Stimulated activated naive CD4-positive, alpha-beta T cell treated with Interleukin-2 at 50 U/mL for 16 hours (primary cell): ENCODE data around the gene DOCK6.
A peak's percentile ranks its signal among the peaks of the same experiment; 100 is the strongest.

Experiments
- DNase-seq: peaks from one replicate; lab custom pipeline; 2025; lab: John Stamatoyannopoulos, UW

DOCK6 gene

DNA sequence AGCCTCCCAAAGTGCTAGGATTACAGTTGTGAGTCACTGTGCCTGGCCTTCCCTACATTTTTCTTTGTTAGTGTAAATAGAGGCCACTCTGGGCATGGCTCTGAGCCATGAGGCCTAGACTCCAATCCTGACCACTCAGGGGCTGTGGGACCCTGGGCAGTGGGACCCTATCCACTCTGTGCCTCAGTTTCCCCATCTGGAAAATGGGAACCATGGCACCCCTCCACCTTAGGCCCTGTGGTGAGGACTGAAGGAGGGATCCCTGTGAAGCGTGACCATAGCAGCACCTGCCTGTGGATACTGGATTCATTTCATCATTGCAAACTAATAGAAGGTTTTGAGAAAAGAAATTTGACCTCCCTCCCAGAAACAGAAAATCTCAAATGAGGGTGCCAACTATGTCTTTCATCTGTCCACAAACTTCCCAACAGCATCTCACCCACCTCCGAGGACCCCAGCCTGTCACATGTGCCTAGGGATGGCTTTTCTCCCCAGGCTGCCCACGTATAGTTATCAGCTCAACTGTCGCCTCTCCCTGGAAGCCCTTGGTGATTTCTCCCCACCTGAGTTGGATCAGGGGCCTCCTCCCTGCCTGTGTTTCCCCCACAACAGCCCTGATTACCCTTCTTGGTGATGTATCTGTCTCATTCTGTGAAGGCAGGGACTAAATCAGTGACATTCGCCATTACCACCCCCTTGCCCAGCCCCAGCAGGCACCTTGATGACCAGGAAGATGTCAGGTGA lies 17.3 kb downstream of the DOCK6 start:
- no peak for DNase-seq

DNA sequence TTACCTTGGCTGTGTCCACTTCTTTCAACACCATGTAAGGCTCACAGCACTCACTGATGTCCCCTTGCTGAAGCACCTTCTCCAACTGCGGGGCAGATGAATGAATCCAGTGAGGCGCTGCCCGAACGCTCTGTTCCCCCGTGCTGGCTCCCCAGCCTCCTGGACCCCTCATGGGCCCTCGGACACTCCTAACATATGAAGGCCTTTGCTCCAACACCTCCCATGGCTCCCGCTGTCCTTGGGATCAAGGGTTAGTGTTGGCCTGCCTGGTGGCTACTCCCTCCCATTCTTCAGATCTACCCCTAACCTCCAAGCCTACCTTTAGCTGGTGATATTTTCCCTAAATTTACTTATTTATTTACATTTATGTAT lies 18.5 kb downstream of the DOCK6 start:
- DNase-seq = no peak

DNA sequence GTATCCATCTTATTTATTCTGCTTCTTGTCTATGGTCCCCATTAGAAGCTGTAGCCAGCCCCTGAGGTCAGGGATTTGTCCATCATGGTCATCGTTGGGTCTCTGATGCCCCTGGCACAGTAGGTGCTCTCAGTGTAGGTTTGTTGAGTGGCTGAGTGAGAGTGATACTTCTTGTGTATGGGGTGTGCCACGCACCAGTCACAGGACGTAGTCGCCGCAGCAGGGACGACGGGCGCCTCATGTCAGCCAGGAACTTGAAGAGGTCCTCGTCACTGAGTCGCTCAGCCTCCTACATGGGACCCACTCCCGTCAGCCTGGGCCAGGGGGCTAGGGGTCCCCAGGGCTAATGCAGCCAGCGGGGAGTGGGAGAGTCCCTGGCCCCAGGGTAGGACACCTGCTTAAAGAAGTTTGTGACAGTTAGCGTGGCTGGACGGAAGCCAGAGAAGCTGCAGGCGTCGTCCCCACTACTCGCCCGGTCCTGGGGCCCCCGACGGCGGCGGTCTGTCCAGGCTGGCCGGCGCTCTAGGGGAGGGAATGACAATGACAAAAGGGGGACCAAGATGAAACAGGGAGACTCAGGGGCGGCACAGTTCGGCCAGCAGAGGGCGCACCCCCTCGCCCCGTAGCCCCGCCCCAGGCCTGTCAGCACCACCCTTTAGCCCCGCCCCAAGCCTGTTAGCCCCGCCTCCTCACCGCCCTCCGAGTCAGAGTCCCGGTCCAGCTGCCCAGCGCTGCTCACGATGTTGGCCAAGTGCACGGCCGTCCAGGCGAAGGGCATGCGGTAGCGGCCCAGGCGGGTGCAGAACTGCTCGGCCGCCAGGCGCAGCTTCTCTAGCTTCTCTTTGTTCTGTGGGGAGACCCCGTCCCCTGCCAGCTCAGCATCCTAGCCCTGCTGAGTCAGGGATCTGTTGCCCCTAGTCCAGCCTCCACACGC lies 19.2 kb downstream of the DOCK6 start:
- DNase-seq = peak; percentile 76

DNA sequence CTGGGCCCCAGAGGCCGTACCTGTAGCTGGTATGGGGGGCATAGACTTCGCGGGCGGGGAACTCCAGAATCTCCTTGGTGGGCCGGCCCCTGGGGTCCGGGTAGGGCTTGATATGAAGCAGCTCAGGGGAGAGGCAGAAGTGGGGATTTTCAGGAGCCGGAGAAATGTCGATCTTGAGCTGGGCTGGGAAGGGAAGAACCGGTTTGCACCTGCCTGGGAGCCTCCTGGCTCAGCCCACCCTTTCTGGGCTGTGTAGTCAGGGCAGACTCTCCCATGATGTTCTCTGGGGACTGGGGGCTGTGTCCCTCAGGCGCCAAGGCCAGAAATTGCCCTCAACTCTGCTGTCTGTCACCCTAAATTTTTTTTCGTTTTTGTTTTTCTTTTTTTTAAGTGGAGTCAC lies 20.3 kb downstream of the DOCK6 start:
- no peak for DNase-seq

DNA sequence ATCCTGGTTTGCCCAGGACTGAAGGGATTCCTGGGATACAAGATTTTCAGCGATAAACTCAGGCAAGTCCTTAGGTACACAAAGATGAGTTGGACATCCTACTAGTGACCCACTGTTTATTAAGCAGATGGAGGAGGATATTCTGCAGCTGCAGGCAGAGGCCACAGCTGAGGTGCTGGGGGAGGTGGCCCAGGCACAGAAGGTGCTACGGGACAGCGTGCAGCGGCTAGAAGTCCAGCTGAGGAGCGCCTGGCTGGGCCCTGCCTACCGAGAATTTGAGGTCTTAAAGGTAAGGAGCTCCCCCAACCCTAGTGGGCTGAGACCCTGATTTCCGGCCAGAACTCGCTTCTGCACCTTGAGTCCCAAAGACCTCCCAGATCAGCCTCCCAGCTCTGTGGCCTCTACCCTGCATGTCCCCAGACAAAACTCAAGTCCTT lies 22.3 kb downstream of the DOCK6 start:
- DNase-seq = no peak

DNA sequence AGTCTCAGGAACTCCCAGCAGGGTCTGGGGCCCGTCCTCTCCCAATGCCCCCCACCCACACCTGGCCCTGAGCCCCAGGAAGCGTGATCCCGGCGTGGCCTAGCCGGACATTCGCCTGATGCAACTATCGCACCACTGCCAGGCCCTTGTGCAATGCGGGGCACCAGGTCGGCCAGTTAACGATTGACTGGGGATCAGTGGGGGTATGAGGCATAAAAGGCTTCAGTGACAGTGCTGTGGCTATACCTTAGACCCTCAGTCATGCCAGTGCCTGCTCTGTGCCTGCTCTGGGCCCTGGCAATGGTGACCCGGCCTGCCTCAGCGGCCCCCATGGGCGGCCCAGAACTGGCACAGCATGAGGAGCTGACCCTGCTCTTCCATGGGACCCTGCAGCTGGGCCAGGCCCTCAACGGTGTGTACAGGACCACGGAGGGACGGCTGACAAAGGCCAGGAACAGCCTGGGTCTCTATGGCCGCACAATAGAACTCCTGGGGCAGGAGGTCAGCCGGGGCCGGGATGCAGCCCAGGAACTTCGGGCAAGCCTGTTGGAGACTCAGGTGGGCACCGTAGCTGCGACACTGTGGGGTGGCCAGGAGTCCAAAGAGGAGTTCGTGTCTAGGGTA lies 22.8 kb downstream of the DOCK6 start, which contains the start of gene ANGPTL8:
Gene ANGPTL8 (plus strand): TSS at position 243 of the 624 bp plus-strand sequence. CDS start 19 bp downstream, at position 262.
- no peak for DNase-seq

DNA sequence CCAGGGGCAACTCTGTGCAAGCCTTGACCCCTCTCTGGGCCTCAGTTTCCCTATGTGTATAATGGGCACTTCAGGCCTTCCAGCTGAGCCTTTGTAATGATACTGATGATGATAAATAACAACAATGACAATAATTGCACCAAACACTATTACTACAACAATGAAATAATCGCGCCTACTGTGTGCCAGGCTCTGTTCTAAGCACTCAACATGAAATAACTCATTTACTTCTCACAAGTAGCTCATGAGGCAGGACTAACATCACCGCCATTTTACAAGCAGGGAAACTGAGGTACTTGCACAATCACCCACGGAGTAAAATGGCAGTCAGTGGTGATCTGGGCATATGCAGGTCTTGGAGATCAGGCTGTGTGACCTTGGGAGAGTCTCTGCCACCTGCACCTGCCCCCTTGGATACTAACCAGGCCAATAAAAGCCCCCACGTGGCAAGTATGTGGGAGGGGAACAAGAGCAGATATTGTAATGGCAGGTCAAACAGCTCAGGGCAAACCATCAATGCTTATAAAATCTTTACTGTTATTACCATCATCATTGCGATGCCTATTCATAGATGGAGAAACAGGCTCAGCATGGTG lies 23.4 kb downstream of the DOCK6 start:
- no peak for DNase-seq

DNA sequence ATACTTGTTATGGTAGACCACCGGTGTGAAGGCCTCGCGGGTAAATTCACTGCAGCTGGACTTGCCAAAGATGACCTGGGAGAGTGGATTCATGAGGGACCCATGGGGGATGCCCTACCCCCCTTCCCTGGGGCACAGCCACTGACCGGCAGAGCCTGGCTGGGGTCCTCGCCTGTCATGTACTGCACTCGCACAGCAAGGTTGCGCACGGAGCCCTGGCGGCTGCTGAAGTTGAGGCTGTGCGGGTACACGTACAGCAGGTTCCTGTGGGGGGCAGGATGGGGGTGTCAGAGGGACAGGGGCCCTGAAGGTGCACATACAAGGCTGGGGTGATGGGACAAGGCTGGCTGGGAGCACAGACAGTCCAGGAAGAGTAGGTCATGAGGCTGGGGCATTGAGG lies 24.3 kb downstream of the DOCK6 start:
- DNase-seq = no peak

DNA sequence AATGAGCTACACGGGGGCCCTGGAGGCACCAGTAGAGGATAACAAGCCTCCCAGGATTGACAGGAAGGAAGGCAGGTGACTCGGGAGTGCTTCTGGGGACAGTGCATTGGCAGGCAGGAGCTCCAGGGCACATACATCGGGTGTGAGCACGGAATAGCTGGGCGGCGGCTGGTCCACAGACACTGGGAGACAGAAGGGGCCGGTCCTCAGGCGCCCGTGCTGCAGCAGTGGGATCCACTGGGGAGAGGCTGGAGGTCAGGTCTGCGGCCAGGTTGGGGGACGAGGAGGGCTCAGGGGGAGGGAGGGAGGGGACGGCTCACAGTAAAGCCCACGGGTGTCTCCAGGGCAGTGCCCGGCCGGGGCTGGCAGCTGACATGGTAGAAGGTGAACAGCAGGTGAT lies 25.0 kb downstream of the DOCK6 start:
- DNase-seq = no peak

DNA sequence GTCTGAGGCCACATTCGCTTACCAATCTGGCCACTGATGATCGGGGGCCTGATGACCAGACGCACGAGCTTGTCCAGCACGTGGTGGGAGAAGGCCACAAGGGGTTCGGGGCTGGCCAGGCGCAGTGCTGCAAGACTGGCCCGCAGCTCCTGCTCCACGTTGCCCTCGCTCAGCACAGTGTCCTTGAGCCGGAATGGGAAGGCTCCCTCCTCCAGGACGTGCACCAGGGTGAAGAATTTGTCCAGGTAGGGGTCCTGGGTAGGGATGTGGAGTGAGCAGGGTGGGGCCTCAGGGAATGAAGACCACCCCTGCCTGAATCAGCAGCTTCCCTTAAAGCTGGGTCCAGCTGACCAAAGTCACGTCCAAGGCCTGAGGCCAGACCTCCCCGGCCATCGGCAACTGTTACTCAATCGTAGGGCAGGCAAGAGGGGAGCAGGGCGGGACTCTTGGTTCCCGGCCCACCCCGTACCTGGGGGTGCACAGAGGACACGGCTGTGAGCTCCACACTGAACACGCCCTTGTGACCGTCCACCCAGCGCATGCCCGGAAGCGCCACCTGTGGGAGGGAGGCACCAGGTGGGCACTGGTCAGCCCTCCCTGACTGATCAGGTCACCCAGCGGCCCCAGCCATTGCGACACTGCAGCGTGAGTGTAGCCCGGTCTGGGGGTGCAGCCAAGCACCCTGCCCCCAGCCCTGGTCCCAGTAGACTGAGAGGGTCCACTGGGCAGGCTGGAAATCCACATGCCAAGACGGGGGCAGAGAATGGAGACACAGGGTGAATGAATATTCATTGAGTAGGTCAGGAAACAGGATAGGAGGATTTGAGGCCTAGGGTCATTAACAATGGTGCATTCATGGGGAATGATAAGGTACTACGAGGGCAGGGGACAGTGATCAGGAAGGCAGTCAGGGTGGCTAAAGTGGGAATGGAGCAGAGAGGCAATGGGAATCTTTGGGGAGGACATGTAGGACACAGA lies 25.7 kb downstream of the DOCK6 start:
- DNase-seq = no peak

DNA sequence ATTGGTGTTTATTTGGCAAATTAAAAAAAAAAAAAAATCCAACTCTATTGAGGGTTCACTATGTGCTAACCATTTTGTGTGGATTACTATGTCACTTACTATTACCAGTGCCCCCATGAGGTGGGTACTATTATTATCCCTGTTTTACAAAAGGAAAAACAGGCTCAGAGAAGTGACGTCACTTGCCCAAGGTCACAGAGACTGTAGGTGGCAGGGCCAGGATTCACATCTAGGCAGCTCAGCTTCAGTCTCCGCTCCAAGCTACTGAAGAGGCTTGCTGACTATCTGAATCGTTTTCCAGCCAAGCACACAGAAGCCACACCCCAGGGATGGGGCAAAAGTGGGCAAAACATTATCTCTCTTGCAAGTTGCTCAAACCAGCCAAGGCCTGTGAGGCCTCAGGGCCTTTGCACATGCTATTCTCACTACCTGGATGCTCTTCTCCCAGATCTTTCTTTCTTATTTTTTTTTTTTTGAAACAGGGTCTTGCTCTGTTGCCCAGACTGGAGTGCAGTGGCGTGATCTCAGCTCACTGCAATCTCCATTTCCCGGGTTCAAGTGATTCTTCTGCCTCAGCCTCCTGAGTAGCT lies 27.7 kb downstream of the DOCK6 start:
- no peak for DNase-seq

DNA sequence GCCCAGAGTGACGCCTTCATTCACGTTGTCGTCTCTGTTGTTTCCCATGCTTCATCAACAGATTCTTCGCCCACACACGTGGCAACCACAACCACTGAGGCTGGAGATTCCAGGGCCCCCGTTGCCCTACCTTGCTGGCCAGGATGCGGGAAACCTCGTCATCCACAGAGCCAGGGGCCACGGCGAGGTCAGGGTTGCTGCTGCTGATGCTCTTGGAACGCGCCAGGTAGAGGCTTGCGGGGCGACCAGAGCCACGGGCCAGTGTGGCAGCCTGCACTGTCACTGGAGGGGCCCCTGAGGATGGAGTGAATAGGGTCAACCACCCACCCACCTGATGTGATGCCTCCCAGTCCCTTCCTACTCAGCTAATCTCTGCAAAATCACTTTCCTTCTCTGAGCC lies 29.3 kb downstream of the DOCK6 start:
- no peak for DNase-seq

DNA sequence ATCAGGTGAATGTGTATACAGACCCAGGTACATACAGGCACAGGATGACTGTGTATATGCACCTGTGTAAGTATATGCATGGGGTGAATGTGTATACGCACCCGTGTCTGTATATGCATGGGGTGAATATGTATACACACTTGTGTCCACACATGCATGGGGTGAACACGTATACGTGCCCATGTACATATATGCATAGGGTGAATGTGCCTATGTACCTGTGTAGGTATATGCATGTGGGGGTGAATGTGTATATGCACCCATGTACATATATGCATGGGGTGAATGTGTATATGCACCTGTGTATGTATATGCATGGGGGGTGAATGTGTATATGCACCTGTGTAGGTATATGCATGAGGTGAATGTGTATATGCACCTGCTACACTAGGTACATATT lies 29.8 kb downstream of the DOCK6 start:
- DNase-seq = no peak

DNA sequence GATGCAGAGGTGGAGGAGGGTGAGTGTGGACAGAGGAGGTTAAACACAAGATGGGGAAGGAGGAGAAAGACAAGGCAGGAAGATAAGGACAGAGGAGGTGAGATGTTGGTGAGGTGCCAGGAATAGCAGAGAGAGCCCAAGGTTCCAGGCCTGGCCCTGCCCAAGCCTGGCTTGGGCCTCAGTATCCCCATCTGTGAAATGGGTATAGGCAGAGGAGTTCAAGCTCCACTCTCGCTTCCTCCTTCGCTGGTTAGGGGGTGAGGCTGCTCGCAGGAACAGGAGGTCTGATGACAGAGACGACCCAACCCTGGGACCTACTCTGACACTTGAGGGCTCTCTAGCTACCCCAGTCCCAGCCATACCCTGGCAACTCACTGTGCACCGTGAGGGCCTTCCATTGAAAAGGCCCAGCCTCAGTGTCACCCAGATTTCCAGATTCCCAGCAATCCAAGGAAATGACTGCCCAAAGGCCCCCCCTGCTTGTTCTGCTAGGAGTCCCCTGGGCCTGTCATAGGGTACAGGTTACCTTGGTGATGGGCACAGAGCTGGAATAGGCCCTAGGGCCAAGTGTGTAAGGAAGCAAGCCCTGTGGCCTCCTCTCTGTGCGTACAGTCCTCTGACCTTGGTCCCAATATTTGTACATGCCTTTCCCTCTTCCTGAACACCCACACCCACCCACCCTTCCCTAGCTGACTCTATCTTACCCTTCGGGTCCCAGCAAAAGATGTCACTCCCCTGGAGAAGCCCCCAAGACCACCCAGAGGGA lies 31.5 kb downstream of the DOCK6 start:
- no peak for DNase-seq

DNA sequence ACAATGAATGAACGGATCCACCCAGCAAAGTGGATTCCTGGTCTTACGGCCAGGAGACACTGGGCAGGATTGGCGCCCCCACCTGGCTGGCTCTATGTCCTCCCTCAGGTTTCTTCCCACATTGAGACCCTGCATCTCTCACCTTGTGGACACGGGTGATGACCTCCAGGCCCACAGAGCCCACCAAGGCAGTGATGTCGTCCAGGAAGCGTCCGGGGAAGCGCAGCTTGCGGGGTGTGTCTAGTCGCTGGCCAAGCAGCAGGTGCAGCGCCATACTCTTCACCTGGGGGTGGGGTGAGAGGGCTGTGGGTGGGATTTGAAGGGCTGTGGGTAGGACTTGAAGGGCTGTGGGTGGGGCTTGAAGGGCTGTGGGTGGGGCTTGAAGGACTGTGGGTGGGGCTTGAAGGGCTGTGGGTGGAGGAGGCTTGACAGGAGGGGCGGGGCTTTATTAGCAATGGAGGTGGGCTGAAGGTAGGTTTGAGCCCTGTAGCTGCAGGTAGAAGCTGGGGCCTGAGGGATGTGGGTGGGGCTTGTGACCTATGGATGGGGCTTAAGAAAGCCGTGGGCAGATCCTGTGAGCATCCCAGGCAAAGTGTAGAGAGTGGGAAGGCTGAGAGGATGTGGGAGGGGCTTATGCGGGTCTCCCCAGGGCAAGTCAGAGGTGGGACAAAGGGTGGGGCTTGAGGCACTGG lies 35.0 kb downstream of the DOCK6 start:
- no peak for DNase-seq

DNA sequence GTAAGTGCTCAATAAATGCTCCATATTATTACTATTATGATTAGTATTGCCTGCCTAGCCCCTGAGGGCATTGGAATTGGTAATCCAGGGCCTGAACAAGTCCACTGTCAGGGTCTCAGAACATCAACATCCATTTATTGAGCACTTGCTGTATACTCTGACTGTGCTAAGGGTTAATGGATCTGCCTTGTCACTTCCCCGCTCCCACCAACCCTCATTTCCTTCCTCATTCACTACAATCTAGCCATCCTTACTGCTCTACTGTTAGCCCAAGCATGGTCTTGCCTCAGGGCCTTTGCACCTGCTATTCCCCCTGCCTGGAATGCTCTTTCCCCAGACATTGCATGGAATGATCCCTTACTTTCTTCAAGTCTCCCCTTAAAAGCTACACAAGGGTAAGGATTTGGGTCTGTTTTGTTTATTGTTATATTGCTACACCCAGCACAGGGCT lies 35.6 kb downstream of the DOCK6 start:
- DNase-seq = no peak

DNA sequence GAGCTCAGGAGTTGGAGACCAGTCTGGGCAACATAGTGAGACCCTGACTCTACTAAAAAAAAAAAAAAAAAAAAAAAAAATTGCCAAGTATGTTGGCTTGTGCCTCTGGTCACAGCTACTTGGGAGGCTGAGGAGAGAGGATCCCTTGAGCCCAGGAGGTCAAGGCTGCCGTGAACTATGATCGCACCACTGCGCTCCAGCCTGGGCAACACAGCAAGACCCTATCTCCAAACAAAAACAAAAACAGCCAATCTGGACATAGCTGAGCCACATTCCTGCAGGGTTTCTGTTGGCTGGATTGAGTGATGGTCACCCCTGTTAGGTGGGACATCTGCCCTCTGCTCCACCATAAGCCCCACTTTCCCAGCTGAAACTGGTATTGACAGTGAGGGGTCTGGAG lies 36.5 kb downstream of the DOCK6 start:
- DNase-seq = no peak

DNA sequence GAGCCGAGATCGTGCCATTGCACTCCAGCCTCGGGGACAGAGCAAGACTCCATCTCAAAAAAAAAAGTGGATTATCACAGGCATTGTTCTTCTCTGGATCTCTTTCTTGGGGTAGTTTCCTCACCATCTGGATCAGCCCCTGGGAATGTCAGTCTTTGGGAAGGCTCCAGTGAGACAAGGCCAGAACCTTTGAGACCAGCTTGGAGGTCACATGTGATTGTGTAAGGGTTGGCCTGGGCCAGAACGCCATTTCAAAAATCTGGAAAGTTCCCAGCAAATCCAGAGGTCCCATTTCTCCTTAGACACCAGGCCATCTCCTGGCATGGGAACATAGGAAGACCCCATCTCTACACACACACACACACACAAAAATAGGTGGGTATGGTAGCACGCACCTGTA lies 37.2 kb downstream of the DOCK6 start:
- DNase-seq = no peak

DNA sequence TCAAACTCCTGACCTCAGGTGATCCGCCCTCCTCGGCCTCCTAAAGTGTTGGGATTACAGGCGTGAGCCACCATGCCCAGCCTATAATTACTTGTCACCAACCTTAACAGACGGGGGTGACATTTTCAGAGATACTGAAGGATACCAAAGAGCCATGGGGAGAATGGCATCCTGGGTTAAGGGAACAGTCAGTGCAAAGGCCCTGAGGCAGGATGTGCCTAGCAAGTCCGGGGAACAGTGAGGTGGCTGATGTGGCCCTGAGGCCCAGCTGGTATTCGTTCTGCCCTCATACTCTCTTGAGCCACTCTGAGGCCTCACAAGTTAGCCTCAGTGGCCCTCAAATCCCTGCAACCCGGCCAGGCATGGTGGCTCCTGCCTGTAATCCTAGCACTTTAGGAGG lies 37.9 kb downstream of the DOCK6 start:
- no peak for DNase-seq
